Measurements from ENCODE around the gene RTN4R.

- TF ChIP-seq POLR2A (IDR thresholded peaks at IDR 0.05) (no peak), CTCF (IDR thresholded peaks at IDR 0.05) (no peak)
Observed at GRCh38 chr22:20312396-20313191, 44.5 kb upstream of the RTN4R start.

Measured in lower leg skin (tissue), 3 donors.